GM18517 (cell line): ENCODE data around the gene HAUS8.
A peak's percentile ranks its signal among the peaks of the same experiment; 100 is the strongest.
"Not testable (repeated sequence)": the region's sequence is repeated elsewhere in the genome, so short reads cannot be mapped to it uniquely, and the experiment has no call there.

Experiments used
- ATAC-seq: cut with Tn5 transposase; IDR thresholded peaks from one replicate; pipeline ENCODE4 v1.9.1; 2021; ENCODE audit warnings: mild to moderate bottlenecking, moderate library complexity; ENCODE audit not compliant: unreplicated experiment

The HAUS8 gene

GRCh38 chr19:17075035-17075863 lies at the start of gene HAUS8, which contains the start of gene MYO9B:
Gene HAUS8, minus strand, starts transcription at chr19:17075452. Its CDS starts 30 bp downstream, at chr19:17075422.
Gene MYO9B, plus strand, starts transcription at chr19:17075777. Its CDS starts 25,941 bp downstream, at chr19:17101718.
- peak; percentile 67 for ATAC-seq

DNA sequence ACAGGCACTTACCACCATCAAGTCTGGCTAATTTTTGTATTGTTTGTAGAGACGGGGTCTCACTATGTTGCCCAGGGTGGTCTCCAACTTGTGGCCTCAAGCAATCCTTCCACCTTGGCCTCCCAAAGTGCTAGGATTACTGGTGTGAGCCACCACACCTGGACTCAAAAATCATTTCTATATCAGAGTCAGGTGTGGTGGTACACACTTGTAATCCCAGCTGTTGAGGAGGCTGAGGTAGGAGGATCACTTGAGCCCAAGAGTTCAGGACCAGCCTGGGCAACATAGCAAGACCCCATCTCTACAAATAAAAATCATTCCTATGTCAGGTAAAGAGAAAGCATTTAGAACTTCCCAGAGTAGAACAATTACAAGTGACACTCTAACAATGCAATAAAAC lies 48.8 kb upstream of the HAUS8 start:
- ATAC-seq = no peak

DNA sequence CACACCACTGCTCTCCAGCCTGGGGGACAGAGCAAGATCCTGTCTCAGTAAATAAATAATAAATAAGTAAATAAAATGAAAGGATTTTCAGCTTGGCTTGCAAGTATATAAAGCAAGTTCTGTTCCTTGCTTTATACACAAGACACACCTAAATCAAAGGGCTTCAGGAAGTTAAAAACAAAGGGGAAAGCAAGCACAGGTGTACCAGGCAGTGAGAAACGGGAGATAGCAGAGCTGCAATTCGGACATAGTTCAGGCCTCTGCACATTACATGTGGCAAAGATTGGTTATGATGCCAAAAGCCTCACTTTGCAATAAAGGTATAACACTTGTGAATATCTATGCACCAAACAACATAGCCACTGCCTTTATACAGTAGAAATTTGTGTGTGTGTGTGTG lies 47.8 kb upstream of the HAUS8 start:
- no peak for ATAC-seq

DNA sequence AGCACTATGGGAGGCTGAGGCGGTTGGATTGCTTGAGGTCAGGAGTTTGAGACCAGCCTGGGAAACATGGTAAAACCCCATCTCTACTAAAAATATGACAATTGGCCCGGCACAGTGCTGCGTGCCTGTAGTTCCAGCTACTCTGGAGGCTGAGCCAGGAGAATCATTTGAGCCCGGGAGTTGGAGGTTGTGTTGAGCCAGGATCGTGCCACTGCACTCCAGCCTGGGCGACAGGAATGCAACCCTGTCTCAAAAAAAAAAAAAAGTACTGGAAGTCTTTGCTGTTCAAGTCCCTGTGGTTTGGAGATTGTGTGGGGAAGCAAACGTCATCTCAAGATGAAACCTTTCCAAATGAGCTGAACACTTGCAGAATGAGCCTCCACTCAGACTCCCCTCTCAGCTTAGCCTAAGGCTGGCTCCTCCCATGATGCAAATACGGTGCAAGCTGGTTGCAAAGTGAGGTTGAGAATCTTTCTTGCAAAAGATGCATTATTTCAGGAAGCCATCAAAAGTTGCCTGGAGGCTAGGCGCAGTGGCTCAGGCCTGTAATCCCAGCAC lies 46.6 kb upstream of the HAUS8 start:
- ATAC-seq = no peak

DNA sequence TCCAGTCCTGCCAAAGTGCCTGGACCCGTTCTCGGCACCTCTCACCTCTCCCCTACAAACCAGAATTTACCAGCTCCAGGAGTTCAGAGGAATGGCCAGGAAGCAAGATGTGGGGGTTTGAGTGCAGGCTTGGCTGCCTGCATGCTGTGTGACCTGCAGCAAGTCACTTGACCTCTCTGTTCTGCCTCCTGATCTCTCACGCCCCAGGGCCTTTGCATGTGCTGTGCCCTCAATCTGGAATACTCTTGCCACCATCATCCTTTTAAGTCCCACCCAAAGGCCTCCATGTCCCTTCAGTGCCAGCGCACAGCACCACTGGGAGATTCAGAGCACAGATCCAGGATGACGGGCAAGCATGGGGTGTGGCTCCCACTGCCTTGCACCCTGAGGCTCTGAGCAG lies 43.7 kb upstream of the HAUS8 start:
- ATAC-seq = no peak

DNA sequence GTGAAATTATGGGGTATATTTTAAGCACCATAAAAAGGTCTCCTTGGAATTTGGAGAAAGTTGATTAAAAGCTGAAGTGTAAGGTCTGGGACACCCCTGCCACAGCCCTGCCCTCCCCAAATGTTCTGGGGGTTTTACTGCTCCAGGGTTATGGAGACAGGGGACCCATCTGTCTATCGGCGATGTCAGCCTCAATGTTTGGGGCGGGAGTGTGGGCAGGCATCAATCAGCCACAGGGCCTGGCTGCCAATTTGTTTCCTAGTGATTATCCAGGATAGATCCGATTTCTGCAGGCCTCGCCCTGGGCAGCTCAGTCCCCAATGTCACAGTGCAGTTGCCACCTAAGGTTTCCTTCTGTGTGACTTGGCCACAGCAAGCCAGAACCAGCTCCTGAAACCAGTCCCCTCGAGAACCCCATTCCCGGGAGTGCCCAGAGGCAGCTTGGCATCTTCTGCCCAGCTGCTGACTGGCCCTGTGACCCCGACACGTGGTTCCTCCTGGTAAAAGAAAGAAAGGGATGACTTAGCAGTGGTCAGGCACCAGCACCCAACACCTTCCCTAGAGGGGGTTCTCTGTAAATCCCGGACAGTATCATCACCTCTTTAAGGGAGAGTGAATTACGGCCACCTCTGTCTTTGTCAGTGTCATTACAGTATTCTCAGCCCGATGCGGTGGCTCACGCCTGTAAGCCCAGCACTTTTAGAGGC lies 41.9 kb upstream of the HAUS8 start:
- no peak for ATAC-seq

GRCh38 chr19:17114414-17114831 lies 39.2 kb upstream of the HAUS8 start:
- no peak for ATAC-seq

- ATAC-seq = no peak
Observed at GRCh38 chr19:17113127-17113785, 38.0 kb upstream of the HAUS8 start.

GRCh38 chr19:17112700-17113099 lies 37.4 kb upstream of the HAUS8 start:
- no peak for ATAC-seq

GRCh38 chr19:17112271-17112670 lies 37.0 kb upstream of the HAUS8 start:
- no peak for ATAC-seq

- ATAC-seq = no peak
Observed at GRCh38 chr19:17111766-17112165, 36.5 kb upstream of the HAUS8 start.

DNA sequence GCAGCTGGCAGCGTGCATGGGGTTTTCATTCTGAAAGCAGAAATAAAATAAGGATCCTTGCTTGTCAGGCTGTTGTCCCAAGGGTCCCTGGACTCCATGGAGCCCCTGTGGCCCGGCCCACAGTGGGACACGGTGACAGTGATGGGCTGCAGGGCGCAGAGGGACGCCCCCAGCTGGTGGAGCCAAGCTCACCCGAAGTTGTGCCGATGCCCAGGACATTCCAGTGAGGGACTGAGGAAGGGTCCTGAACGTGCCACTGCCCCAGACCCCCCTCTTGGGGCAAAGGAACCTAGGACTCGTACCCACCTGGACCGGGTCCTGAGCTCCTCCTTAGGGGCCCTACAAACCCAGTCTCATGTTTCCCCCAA lies 35.3 kb upstream of the HAUS8 start:
- no peak for ATAC-seq

DNA sequence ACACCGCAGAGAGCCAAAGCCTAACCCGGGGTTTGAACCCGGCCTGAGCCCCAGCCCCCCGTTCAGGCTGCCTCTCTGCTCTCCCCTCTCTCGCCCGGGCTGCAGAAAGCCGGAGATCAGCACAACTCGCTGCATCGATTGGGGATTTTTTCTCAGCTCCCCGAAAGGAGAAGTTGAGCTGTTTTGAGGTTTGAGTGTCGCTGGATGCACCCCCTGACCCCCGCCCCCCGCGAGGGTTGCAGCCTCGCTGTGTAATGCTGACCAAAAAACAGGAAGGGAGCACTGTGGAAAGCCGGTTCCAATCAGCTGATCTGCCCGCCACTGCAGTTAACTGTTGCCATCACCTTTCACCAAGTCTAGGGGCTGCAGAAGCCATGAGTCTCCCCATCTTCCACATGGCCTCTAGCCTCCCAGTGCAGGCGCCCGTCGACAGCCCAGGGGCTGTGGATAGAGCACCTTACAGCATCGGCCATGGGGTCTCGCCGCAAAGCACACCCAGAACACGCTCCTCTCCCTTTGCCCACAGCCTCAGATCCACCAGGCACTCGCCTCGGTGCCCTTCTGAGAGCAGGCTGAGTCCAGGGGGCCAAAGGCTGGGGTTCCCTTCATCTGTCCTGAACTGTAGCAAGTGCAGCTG lies 34.8 kb upstream of the HAUS8 start:
- ATAC-seq = peak; percentile 49

- no peak for ATAC-seq
Observed at GRCh38 chr19:17109300-17109699, 34.0 kb upstream of the HAUS8 start.

GRCh38 chr19:17108453-17108784 lies 33.2 kb upstream of the HAUS8 start:
- no peak for ATAC-seq

GRCh38 chr19:17107546-17108452 lies 32.5 kb upstream of the HAUS8 start:
- no peak for ATAC-seq

- ATAC-seq = not testable (repeated sequence)
Observed at GRCh38 chr19:17106964-17107363, 31.7 kb upstream of the HAUS8 start.

GRCh38 chr19:17105556-17105955 lies 30.3 kb upstream of the HAUS8 start:
- ATAC-seq = no peak

DNA sequence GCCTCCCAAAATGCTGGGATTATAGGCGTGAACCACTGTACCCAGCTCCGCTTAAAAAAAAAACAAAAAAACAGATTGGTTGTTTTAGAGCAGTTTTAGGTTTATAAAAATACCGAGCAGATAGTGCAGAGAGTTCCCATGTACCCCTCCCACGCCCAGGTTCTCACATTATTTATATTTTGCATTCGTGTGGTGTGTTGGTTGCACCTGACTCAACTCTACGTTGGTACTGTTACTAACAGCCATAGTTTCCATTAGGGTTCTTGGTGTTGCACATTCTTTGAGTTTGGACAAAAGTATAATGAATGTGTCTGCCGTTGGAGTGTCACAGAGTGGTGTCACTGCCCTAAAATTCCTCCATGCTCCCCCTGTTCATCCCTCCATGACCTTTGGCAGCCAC lies 29.4 kb upstream of the HAUS8 start:
- no peak for ATAC-seq

DNA sequence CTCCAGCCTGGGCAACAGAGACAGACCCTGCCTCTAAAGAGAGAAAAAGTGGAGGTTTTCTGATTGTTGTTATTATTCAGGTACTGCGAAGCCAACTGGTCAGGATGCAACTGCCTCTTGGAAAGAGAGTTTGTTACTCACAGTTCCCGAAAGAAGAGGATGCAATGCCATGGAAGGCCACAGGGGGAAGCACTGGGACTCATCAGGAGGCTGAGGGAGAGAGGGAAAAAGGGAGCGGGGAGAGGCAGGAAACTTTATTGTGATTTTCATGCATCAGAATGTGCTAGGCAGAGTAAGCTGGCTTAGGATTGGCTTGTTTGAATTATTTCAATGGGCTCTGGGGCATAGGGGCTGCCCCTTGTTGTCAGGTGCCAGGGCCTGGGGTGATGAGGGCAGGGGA lies 27.9 kb upstream of the HAUS8 start:
- no peak for ATAC-seq
